ENCODE results near the gene BICC1.

Gene BICC1

GRCh38 chr10:58480321-58480720 lies 32.4 kb upstream of the BICC1 start:
- no peak overlapping the region for H3K4me3 ChIP-seq (ENCODE audit: low read depth in 1 of 2, low read length in 1 of 2)
- H3K36me3 ChIP-seq, result no peaks in the 10 kb centered on the region
- no peak for TF ChIP-seq CTCF (IDR thresholded peaks at IDR 0.05)
- H3K9me3 ChIP-seq, result no peaks in the 10 kb centered on the region
- no peaks in the 10 kb centered on the region for H3K27me3 ChIP-seq
- no peaks in the 10 kb centered on the region for H3K4me1 ChIP-seq (ENCODE audit: control insufficient read depth in 1 of 2, insufficient read depth in 1 of 2, low read depth in 1 of 2, low read length in 1 of 2)
- no peak overlapping the region for H3K27ac ChIP-seq

GRCh38 chr10:58481569-58482109 lies 31.0 kb upstream of the BICC1 start:
- no peak for TF ChIP-seq CTCF (IDR thresholded peaks at IDR 0.05)
- no peak overlapping the region for H3K4me3 ChIP-seq (ENCODE audit: low read depth in 1 of 2, low read length in 1 of 2)
- no peaks in the 10 kb centered on the region for H3K9me3 ChIP-seq
- no peaks in the 10 kb centered on the region for H3K36me3 ChIP-seq
- H3K27me3 ChIP-seq, result no peaks in the 10 kb centered on the region
- H3K4me1 ChIP-seq (ENCODE audit: control insufficient read depth in 1 of 2, insufficient read depth in 1 of 2, low read depth in 1 of 2, low read length in 1 of 2), result no peaks in the 10 kb centered on the region
- H3K27ac ChIP-seq, result no peak overlapping the region

- Histone ChIP-seq H3K4me1 (ENCODE audit: control insufficient read depth in 1 of 2, insufficient read depth in 1 of 2, low read depth in 1 of 2, low read length in 1 of 2) (no peaks in the 10 kb centered on the region), H3K4me3 (ENCODE audit: low read depth in 1 of 2, low read length in 1 of 2) (no peak overlapping the region), H3K27ac (no peak overlapping the region), H3K27me3 (peaks cover 4% of the 10 kb centered on the region), H3K36me3 (no peaks in the 10 kb centered on the region), H3K9me3 (no peaks in the 10 kb centered on the region)
- no peak for TF ChIP-seq CTCF (IDR thresholded peaks at IDR 0.05)
These were observed 25.9 kb upstream of the BICC1 start for GRCh38 chr10:58486821-58487220.

GRCh38 chr10:58488921-58489320 lies 23.8 kb upstream of the BICC1 start:
- Histone ChIP-seq H3K4me3 (ENCODE audit: low read depth in 1 of 2, low read length in 1 of 2) (no peak overlapping the region), H3K27me3 (peaks cover 4% of the 10 kb centered on the region), H3K9me3 (no peaks in the 10 kb centered on the region), H3K4me1 (ENCODE audit: control insufficient read depth in 1 of 2, insufficient read depth in 1 of 2, low read depth in 1 of 2, low read length in 1 of 2) (no peaks in the 10 kb centered on the region), H3K36me3 (no peaks in the 10 kb centered on the region), H3K27ac (no peak overlapping the region)
- TF ChIP-seq CTCF (IDR thresholded peaks at IDR 0.05), result no peak

- H3K4me1 ChIP-seq (ENCODE audit: control insufficient read depth in 1 of 2, insufficient read depth in 1 of 2, low read depth in 1 of 2, low read length in 1 of 2), result no peaks in the 10 kb centered on the region
- no peak overlapping the region for H3K27ac ChIP-seq
- TF ChIP-seq CTCF (IDR thresholded peaks at IDR 0.05), result no peak
- H3K9me3 ChIP-seq, result no peaks in the 10 kb centered on the region
- no peaks in the 10 kb centered on the region for H3K36me3 ChIP-seq
- H3K27me3 ChIP-seq, result peaks cover 49% of the 10 kb centered on the region
- H3K4me3 ChIP-seq (ENCODE audit: low read depth in 1 of 2, low read length in 1 of 2), result no peak overlapping the region
These were observed 9.7 kb upstream of the BICC1 start for GRCh38 chr10:58502956-58503355.

- Histone ChIP-seq H3K9me3 (no peaks in the 10 kb centered on the region), H3K4me3 (ENCODE audit: low read depth in 1 of 2, low read length in 1 of 2) (no peak overlapping the region), H3K27me3 (peaks cover 96% of the 10 kb centered on the region), H3K27ac (no peak overlapping the region), H3K4me1 (ENCODE audit: control insufficient read depth in 1 of 2, insufficient read depth in 1 of 2, low read depth in 1 of 2, low read length in 1 of 2) (peaks cover 8 to 11% of the 10 kb centered on the region in 2 experiments), H3K36me3 (no peaks in the 10 kb centered on the region)
- no peak for TF ChIP-seq CTCF (IDR thresholded peaks at IDR 0.05)
These were observed 4.4 kb upstream of the BICC1 start for GRCh38 chr10:58508316-58508715.

Measured in neutrophil (primary cell).